22Rv1 (cell line): ENCODE measurements around the gene TPM4.

Experiments
- CTCF ChIP-seq: fragments of 450-650 bp; IDR thresholded peaks from 2 replicates; pipeline ENCODE4 v1.5.1; 2017; ENCODE audit warnings: mild to moderate bottlenecking
- ZFX ChIP-seq: fragments of 450-650 bp; IDR thresholded peaks from 2 replicates; pipeline ENCODE4 v1.6.1; 2017; ENCODE audit warnings: antibody characterized with exemption, borderline replicate concordance

GRCh38 chr19:16039081-16039480 is 37.2 kb upstream of the TPM4 start:
- TF ChIP-seq CTCF (no peak), ZFX (no peak)
